ENCODE measurements around the gene DMGDH.

The DMGDH gene

GRCh38 chr5:79005936-79006631 is 63.4 kb downstream of the DMGDH start:
- TF ChIP-seq TCF12 (IDR thresholded peaks at IDR 0.05; ENCODE audit: low read depth) (no peak), ZBTB7A (IDR thresholded peaks at IDR 0.05; ENCODE audit: low read depth) (no peak), CEBPB (IDR thresholded peaks at IDR 0.05) (no peak), EGR1 (IDR thresholded peaks at IDR 0.05) (no peak), FOXM1 (IDR thresholded peaks at IDR 0.05; ENCODE audit: borderline replicate concordance, low read depth) (no peak), CREB1 (IDR thresholded peaks at IDR 0.05; ENCODE audit: low read depth) (no peak), REST (IDR thresholded peaks at IDR 0.05; ENCODE audit: low read depth) (no peak), NFIC (IDR thresholded peaks at IDR 0.05) (no peak), TEAD4 (IDR thresholded peaks at IDR 0.05) (no peak), TAF1 (IDR thresholded peaks at IDR 0.05; ENCODE audit: low read depth) (no peak), RAD21 (IDR thresholded peaks at IDR 0.05; ENCODE audit: low read depth) (no peak), YY1 (IDR thresholded peaks at IDR 0.05; ENCODE audit: low read depth) (no peak), EP300 (IDR thresholded peaks at IDR 0.05; ENCODE audit: borderline replicate concordance) (no peak)
- TF ChIP-seq, protein P1, sequence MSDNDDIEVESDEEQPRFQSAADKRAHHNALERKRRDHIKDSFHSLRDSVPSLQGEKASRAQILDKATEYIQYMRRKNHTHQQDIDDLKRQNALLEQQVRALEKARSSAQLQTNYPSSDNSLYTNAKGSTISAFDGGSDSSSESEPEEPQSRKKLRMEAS (IDR thresholded peaks at IDR 0.05) = no peak
- TF ChIP-seq, protein P2, sequence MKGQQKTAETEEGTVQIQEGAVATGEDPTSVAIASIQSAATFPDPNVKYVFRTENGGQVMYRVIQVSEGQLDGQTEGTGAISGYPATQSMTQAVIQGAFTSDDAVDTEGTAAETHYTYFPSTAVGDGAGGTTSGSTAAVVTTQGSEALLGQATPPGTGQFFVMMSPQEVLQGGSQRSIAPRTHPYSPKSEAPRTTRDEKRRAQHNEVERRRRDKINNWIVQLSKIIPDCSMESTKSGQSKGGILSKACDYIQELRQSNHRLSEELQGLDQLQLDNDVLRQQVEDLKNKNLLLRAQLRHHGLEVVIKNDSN (IDR thresholded peaks at IDR 0.05) = no peak

DNA sequence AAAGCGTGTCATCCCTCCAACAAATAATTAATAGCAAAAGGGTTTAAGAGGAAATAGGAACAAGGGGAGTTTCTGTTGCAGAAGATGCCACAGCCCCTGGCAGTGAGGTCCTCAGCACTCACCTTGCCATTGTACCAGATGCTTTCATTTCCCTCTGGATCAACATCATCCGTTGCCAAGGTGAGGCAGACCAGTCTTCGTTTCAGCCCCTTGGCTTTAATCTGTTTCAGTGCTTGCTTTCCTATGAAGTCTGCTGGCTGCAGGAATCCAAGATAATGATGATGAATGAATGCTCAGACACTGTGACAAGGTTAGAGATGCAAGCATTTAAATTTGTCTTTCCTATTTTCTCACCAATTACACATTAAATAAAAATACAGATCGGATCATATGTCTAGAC is 64.3 kb downstream of the DMGDH start:
- no peak for TF ChIP-seq EP300 (IDR thresholded peaks at IDR 0.05; ENCODE audit: borderline replicate concordance)
- no peak for TF ChIP-seq TCF12 (IDR thresholded peaks at IDR 0.05; ENCODE audit: low read depth)
- TF ChIP-seq CEBPB (IDR thresholded peaks at IDR 0.05) = no peak
- TF ChIP-seq, protein P2 (IDR thresholded peaks at IDR 0.05) = no peak
- no peak for TF ChIP-seq EGR1 (IDR thresholded peaks at IDR 0.05)
- no peak for TF ChIP-seq YY1 (IDR thresholded peaks at IDR 0.05; ENCODE audit: low read depth)
- no peak for TF ChIP-seq ZBTB7A (IDR thresholded peaks at IDR 0.05; ENCODE audit: low read depth)
- TF ChIP-seq TAF1 (IDR thresholded peaks at IDR 0.05; ENCODE audit: low read depth) = no peak
- TF ChIP-seq, protein P1 (IDR thresholded peaks at IDR 0.05) = no peak
- TF ChIP-seq CREB1 (IDR thresholded peaks at IDR 0.05; ENCODE audit: low read depth) = no peak
- TF ChIP-seq TEAD4 (IDR thresholded peaks at IDR 0.05) = no peak
- TF ChIP-seq NFIC (IDR thresholded peaks at IDR 0.05) = no peak
- no peak for TF ChIP-seq RAD21 (IDR thresholded peaks at IDR 0.05; ENCODE audit: low read depth)
- no peak for TF ChIP-seq REST (IDR thresholded peaks at IDR 0.05; ENCODE audit: low read depth)
- TF ChIP-seq FOXM1 (IDR thresholded peaks at IDR 0.05; ENCODE audit: borderline replicate concordance, low read depth) = no peak

- TF ChIP-seq FOXM1 (IDR thresholded peaks at IDR 0.05; ENCODE audit: borderline replicate concordance, low read depth) (no peak), YY1 (IDR thresholded peaks at IDR 0.05; ENCODE audit: low read depth) (no peak), CREB1 (IDR thresholded peaks at IDR 0.05; ENCODE audit: low read depth) (no peak), CEBPB (IDR thresholded peaks at IDR 0.05) (no peak), TCF12 (IDR thresholded peaks at IDR 0.05; ENCODE audit: low read depth) (no peak), TEAD4 (IDR thresholded peaks at IDR 0.05) (no peak), RAD21 (IDR thresholded peaks at IDR 0.05; ENCODE audit: low read depth) (no peak)
- TF ChIP-seq, protein P1 (IDR thresholded peaks at IDR 0.05) = no peak
Observed at GRCh38 chr5:79002374-79002773, 67.1 kb downstream of the DMGDH start.

GRCh38 chr5:79001471-79001870 is 68.0 kb downstream of the DMGDH start:
- TF ChIP-seq CEBPB (IDR thresholded peaks at IDR 0.05) = no peak
- TF ChIP-seq FOXM1 (IDR thresholded peaks at IDR 0.05; ENCODE audit: borderline replicate concordance, low read depth) = no peak
- TF ChIP-seq TAF1 (IDR thresholded peaks at IDR 0.05; ENCODE audit: low read depth) = no peak
- no peak for TF ChIP-seq EGR1 (IDR thresholded peaks at IDR 0.05)
- no peak for TF ChIP-seq NFIC (IDR thresholded peaks at IDR 0.05)
- no peak for TF ChIP-seq RAD21 (IDR thresholded peaks at IDR 0.05; ENCODE audit: low read depth)
- no peak for TF ChIP-seq TCF12 (IDR thresholded peaks at IDR 0.05; ENCODE audit: low read depth)
- no peak for TF ChIP-seq ZBTB7A (IDR thresholded peaks at IDR 0.05; ENCODE audit: low read depth)
- TF ChIP-seq YY1 (IDR thresholded peaks at IDR 0.05; ENCODE audit: low read depth) = no peak
- TF ChIP-seq, protein P2 (IDR thresholded peaks at IDR 0.05) = no peak
- no peak for TF ChIP-seq CREB1 (IDR thresholded peaks at IDR 0.05; ENCODE audit: low read depth)
- TF ChIP-seq REST (IDR thresholded peaks at IDR 0.05; ENCODE audit: low read depth) = no peak
- no peak for TF ChIP-seq EP300 (IDR thresholded peaks at IDR 0.05; ENCODE audit: borderline replicate concordance)
- TF ChIP-seq TEAD4 (IDR thresholded peaks at IDR 0.05) = no peak
- TF ChIP-seq, protein P1 (IDR thresholded peaks at IDR 0.05) = no peak

All from Ishikawa (cell line).